GM23248 (cell line): ENCODE results near the gene SH2D4B. TPM values are rescaled to one million over a fixed set of nuclear protein-coding genes. Genes with fewer than 3 reads are reported as not detected.

Source experiments
- DNase-seq: peaks from one replicate; pipeline ENCODE4 v3.0.0-alpha.2; 2015
- H2AFZ ChIP-seq: fragments of 200-600 bp; sonication (generic); 2 replicates; pipeline ENCODE4 v1.6.1; 2016; ENCODE audit warnings: antibody characterized with exemption
- H3F3A ChIP-seq: fragments of 200-600 bp; sonication (generic); 2 replicates; pipeline ENCODE4 v1.6.1; 2016; ENCODE audit warnings: mild to moderate bottlenecking, antibody characterized with exemption, mixed run types; ENCODE audit not compliant: insufficient read depth
- H3K27ac ChIP-seq: fragments of 200-600 bp; sonication (generic); 2 replicates; pipeline ENCODE4 v1.5.1; 2016; ENCODE audit warnings: mild to moderate bottlenecking
- H3K27me3 ChIP-seq: fragments of 200-600 bp; sonication (generic); replicated peaks from 2 replicates; pipeline ENCODE4 v1.6.1; 2016; ENCODE audit warnings: mild to moderate bottlenecking; ENCODE audit not compliant: insufficient read depth
- H3K36me3 ChIP-seq: fragments of 200-600 bp; sonication (generic); 2 replicates; pipeline ENCODE4 v1.6.1; 2016; ENCODE audit warnings: low read depth, mild to moderate bottlenecking
- H3K4me1 ChIP-seq: fragments of 200-600 bp; sonication (generic); 2 replicates; pipeline ENCODE4 v1.6.1; 2016; ENCODE audit warnings: mild to moderate bottlenecking; ENCODE audit not compliant: insufficient read depth
- H3K4me2 ChIP-seq: fragments of 200-600 bp; sonication (generic); one replicate; pipeline ENCODE4 v1.6.1; 2016; ENCODE audit warnings: mild to moderate bottlenecking; ENCODE audit not compliant: unreplicated experiment
- H3K4me3 ChIP-seq: fragments of 200-600 bp; sonication (generic); 2 replicates; pipeline ENCODE4 v1.5.1; 2016; ENCODE audit warnings: mild to moderate bottlenecking
- H3K79me2 ChIP-seq: fragments of 200-600 bp; sonication (generic); 2 replicates; pipeline ENCODE4 v1.6.1; 2016; ENCODE audit warnings: mild to moderate bottlenecking; ENCODE audit not compliant: insufficient read depth
- H3K9ac ChIP-seq: fragments of 200-600 bp; sonication (generic); 2 replicates; pipeline ENCODE4 v1.6.1; 2016; ENCODE audit warnings: mild to moderate bottlenecking
- H3K9me2 ChIP-seq: fragments of 200-600 bp; sonication (generic); 2 replicates; pipeline ENCODE4 v1.6.1; 2016; ENCODE audit warnings: mixed run types, mild to moderate bottlenecking, moderate library complexity; ENCODE audit not compliant: insufficient read depth
- H3K9me3 ChIP-seq: fragments of 200-600 bp; sonication (generic); one replicate; pipeline ENCODE4 v1.6.1; 2017; ENCODE audit warnings: low read depth
- H4K20me1 ChIP-seq: fragments of 200-600 bp; sonication (generic); 2 replicates; pipeline ENCODE4 v1.6.0; 2016; ENCODE audit not compliant: insufficient read depth
- EZH2 ChIP-seq: fragments of 200-600 bp; sonication (generic); IDR thresholded peaks from 2 replicates; pipeline ENCODE4 v1.6.1; 2018; ENCODE audit warnings: antibody characterized with exemption, mild to moderate bottlenecking; ENCODE audit not compliant: insufficient read depth, poor library complexity, severe bottlenecking
- EZH2phosphoT487 ChIP-seq: fragments of 200-600 bp; sonication (generic); IDR thresholded peaks from 2 replicates; pipeline ENCODE4 v1.6.1; 2018; ENCODE audit warnings: antibody characterized with exemption, moderate library complexity, mild to moderate bottlenecking, low read depth; ENCODE audit not compliant: insufficient read depth
- WGBS, 2 experiments: methylation state at CpG; one replicate each; pipeline ENCODE4 v1.1.6; 2015 to 2017; ENCODE audit warnings: low lambda C conversion rate in 2 of 2, low coverage in 1 of 2; ENCODE audit errors: missing lambda C conversion rate in 2 of 2; 5-methylcytosine and 5-hydroxymethylcytosine counted together
- in situ Hi-C: fragments of 300-500 bp; cut with MboI; formaldehyde crosslinking; loops from 2 replicates; pipeline ENCODE4 v1.15.0; 2020
- polyA plus RNA-seq: library from polyadenylated mRNA; unstranded; fragments of >200 nt; fragmentation: Nextera tagmentation; extraction: Ambion mirVana; gene quantifications from 2 replicates; pipeline ENCODE4 v1.2.1, GENCODE V29; 2016
- total RNA-seq: library from RNA; depleted of rRNA; stranded (reverse); fragments of >200 nt; shearing (Covaris generic); gene quantifications from 2 replicates; pipeline ENCODE4 v1.2.3, GENCODE V29; 2014

SH2D4B gene
- total and polyA plus RNA-seq, 2 experiments from 2014 or later = not detected

DNA sequence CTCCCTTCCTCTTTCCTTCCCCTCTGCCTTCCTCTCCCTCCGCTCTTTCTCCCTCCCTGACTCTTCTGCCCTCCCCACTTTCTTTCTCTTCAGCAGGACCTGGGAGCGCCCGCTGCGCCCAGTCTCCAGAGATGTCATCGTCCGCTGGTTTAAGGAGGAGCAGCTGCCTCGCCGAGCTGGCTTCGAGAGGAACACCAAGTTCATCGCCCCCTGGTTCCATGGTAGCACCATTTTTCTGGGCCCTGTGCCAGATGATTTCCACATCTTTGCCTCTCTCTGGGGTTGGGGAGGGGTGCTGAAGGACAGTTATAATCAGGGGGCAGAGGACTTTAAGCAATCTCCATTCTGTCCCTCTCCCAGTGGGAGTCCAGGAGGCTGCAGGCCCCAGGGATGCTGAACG is 71.6 kb downstream of the SH2D4B start:
- Histone ChIP-seq H3K27me3 (no peaks in the 10 kb centered on the region; the same call in 1 of the 2 replicates), H3K4me1 (no peaks in the 10 kb centered on the region), H3K9ac (no peak overlapping the region), H3K79me2 (no peaks in the 10 kb centered on the region), H3K9me2 (no peaks in the 10 kb centered on the region), H3K4me2 (no peak overlapping the region), H3K9me3 (no peaks in the 10 kb centered on the region), H3K4me3 (no peak overlapping the region), H2AFZ (no peak overlapping the region), H3K27ac (no peak overlapping the region), H3K36me3 (no peaks in the 10 kb centered on the region), H4K20me1 (no peaks in the 10 kb centered on the region), H3F3A (no peaks in the 10 kb centered on the region)
- DNase-seq = no peak
- 62 to 64% methylated on average over 10 to 11 of the region's 11 CpGs for WGBS, 2 experiments
- in situ Hi-C loops = no loop called here
- TF ChIP-seq EZH2phosphoT487 (no peak), EZH2 (no peak)

DNA sequence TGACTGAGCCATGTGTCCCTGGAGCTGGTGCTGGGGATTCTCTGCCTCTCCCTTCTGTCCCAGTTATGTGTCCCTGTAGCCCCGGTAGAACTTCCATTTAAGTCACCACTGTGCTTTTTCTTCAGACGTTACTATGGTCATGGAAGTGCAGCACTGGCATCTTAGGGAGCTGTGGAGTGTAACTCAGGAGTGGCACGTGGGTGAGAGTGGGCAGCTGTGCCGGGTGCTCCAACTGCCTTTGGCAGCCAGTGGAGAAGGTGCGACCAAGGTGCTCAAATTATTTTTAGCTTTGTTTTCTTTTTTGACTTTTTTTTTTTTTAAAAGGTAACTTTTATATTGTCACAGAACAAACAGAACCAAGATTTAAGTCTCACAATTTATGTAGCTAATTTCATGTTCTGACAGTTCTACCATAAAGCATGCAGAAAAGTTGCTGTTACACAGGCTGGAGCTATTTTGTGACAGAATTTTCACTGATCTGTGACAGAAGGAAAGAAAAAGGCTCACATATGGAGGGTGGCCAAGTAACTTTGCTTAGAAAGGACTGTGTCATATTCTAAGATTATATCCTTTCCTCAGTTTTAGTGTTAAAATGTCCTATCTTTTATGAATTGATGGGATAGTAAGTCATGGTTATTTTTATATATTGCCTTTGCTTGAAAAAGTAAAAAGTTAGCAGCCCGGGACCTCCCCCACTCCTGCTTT is 73.9 kb downstream of the SH2D4B start:
- H3K36me3 ChIP-seq = no peaks in the 10 kb centered on the region
- no peak for TF ChIP-seq EZH2
- TF ChIP-seq EZH2phosphoT487 = no peak

DNA sequence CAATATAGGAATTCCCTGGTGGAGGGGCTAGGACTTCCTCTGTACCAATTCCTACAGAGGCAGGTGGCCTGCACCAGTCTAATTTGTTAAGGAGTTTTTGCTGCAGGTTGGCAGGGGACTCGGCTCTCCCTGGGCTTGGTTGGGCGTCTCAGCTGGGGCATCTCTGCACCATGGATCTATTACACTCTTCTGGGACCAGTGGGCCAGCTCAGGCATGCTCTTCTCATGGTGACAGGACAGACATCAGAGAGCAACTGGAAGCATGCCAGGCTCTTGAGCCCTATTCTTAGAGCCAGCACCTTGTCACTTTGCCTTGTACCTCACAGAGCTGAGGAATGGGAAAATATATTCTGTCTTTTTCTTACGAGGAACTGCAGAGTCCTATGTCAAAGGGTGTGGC is 74.6 kb downstream of the SH2D4B start:
- Histone ChIP-seq H3K9me2 (no peaks in the 10 kb centered on the region), H3K36me3 (no peaks in the 10 kb centered on the region), H3F3A (no peaks in the 10 kb centered on the region), H3K4me3 (no peak overlapping the region), H3K27me3 (no peaks in the 10 kb centered on the region), H3K4me1 (no peaks in the 10 kb centered on the region), H3K9me3 (no peaks in the 10 kb centered on the region), H3K9ac (no peak overlapping the region), H3K27ac (no peak overlapping the region), H3K4me2 (no peak overlapping the region), H3K79me2 (no peaks in the 10 kb centered on the region), H4K20me1 (no peaks in the 10 kb centered on the region), H2AFZ (no peak overlapping the region)
- in situ Hi-C loops = no loop called here
- no peak for DNase-seq
- WGBS, 2 experiments = 15 to 25% methylated on average over 3 of the region's 3 CpGs
- TF ChIP-seq EZH2 = no peak
- TF ChIP-seq EZH2phosphoT487 = no peak

More for the DNA sequence above, 73.9 kb downstream of the SH2D4B start:
- WGBS, 2 experiments = 31 to 37% methylated on average over 6 of the region's 6 CpGs
- Histone ChIP-seq H3K4me2 (no peak overlapping the region), H3K4me3 (no peak overlapping the region), H3K9me2 (no peaks in the 10 kb centered on the region), H3K27ac (no peak overlapping the region), H3K4me1 (no peaks in the 10 kb centered on the region), H3K9me3 (no peaks in the 10 kb centered on the region), H4K20me1 (no peaks in the 10 kb centered on the region), H3K27me3 (no peaks in the 10 kb centered on the region; the same call in 1 of the 2 replicates), H3K9ac (no peak overlapping the region), H2AFZ (no peak overlapping the region), H3F3A (no peaks in the 10 kb centered on the region), H3K79me2 (no peaks in the 10 kb centered on the region)
- in situ Hi-C loops = no loop called here
- DNase-seq = no peak

DNA sequence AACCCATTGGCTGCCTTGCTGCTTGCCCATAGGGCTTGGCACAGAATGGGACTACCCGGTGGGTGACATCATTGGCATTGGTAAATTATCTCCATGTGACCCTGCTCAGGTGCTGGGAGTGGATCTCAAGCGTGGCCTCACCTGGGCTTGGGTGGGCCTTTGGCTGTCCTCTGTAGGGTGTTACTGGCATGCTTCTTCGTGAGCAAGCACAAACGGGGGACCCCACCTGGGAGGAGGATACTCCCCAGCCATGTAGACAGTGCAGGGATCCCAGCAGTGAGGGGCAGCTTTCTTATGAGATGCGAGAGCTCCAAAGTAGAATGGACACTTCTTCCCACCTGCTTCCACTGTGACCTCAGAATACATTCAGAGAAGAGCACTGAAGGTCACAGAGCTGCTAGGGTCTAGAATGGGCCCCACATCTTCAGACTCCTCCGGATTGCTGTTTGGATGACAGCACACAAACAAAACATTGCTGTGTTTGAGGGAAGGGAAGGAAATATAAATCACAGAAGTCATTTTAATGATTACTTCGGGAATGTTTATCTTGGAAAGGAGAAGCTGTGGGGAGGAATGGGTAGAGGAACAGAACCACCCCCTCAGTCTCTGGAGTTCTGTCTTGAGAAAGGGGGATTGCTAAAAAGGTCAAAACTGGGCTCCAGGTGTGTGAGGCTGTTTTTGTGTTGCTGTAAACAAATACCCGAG is 75.9 kb downstream of the SH2D4B start:
- Histone ChIP-seq H3K9me3 (no peaks in the 10 kb centered on the region), H3K4me1 (no peaks in the 10 kb centered on the region), H3F3A (no peaks in the 10 kb centered on the region), H3K4me2 (no peak overlapping the region), H3K9ac (no peak overlapping the region), H3K9me2 (no peaks in the 10 kb centered on the region), H2AFZ (no peak overlapping the region), H3K4me3 (no peak overlapping the region), H3K27me3 (no peaks in the 10 kb centered on the region), H3K27ac (no peak overlapping the region), H3K79me2 (no peaks in the 10 kb centered on the region), H3K36me3 (no peaks in the 10 kb centered on the region), H4K20me1 (no peaks in the 10 kb centered on the region)
- no peak for TF ChIP-seq EZH2phosphoT487
- no peak for TF ChIP-seq EZH2
- DNase-seq = no peak
- in situ Hi-C loops = no loop called here
- WGBS, 2 experiments = 29 to 38% methylated on average over 8 of the region's 8 CpGs
